GM18508 (cell line): ENCODE measurements around the gene AMH.
"Not testable (repeated sequence)": the region's sequence is repeated elsewhere in the genome, so short reads cannot be mapped to it uniquely, and the experiment has no call there.

Experiments
- ATAC-seq: cut with Tn5 transposase; IDR thresholded peaks from one replicate; pipeline ENCODE4 v1.9.1; 2021; ENCODE audit warnings: moderate number of reproducible peaks; ENCODE audit not compliant: insufficient read depth, unreplicated experiment

The AMH gene

GRCh38 chr19:2249010-2249866 lies at the start of gene AMH:
AMH (plus strand) TSS chr19:2249323; CDS start chr19:2249333, 10 bp downstream.
- no peak for ATAC-seq

- ATAC-seq = no peak
These were observed 49.1 kb upstream of the AMH start for GRCh38 chr19:2199861-2200623.

GRCh38 chr19:2200624-2201294 lies 48.4 kb upstream of the AMH start:
- not testable (repeated sequence) for ATAC-seq

- ATAC-seq = no peak
These were observed 47.5 kb upstream of the AMH start for GRCh38 chr19:2201473-2202148.

- ATAC-seq = no peak
These were observed 46.8 kb upstream of the AMH start for GRCh38 chr19:2202366-2202765.

GRCh38 chr19:2207008-2207407 lies 42.1 kb upstream of the AMH start:
- ATAC-seq = no peak

- ATAC-seq = no peak
These were observed 40.9 kb upstream of the AMH start for GRCh38 chr19:2207991-2208860.

- ATAC-seq = no peak
These were observed 40.1 kb upstream of the AMH start for GRCh38 chr19:2208975-2209374.

GRCh38 chr19:2209408-2209807 lies 39.7 kb upstream of the AMH start:
- no peak for ATAC-seq

- ATAC-seq = no peak
These were observed 38.9 kb upstream of the AMH start for GRCh38 chr19:2210206-2210605.

GRCh38 chr19:2210987-2211740 lies 38.0 kb upstream of the AMH start:
- ATAC-seq = no peak

GRCh38 chr19:2212861-2213711 lies 36.0 kb upstream of the AMH start:
- ATAC-seq = no peak

- no peak for ATAC-seq
These were observed 35.3 kb upstream of the AMH start for GRCh38 chr19:2213799-2214198.

- ATAC-seq = no peak
These were observed 34.9 kb upstream of the AMH start for GRCh38 chr19:2214251-2214650.

GRCh38 chr19:2215281-2215751 lies 33.8 kb upstream of the AMH start:
- ATAC-seq = no peak

- no peak for ATAC-seq
These were observed 32.5 kb upstream of the AMH start for GRCh38 chr19:2216361-2217225.

- no peak for ATAC-seq
These were observed 31.5 kb upstream of the AMH start for GRCh38 chr19:2217591-2217990.
